Measurements from ENCODE around the gene B4GALT5. TPM values are rescaled to one million over a fixed set of nuclear protein-coding genes. Genes with fewer than 3 reads are reported as not detected.
"Not testable (repeated sequence)": the region's sequence is repeated elsewhere in the genome, so short reads cannot be mapped to it uniquely, and the experiment has no call there.

Gene B4GALT5
- 10 to 100 TPM; 17.9 to 28.3 TPM for polyA plus RNA-seq

GRCh38 chr20:49713753-49714712, at the start of gene B4GALT5:
Gene B4GALT5 (minus strand): TSS chr20:49713878. CDS start chr20:49713690, 188 bp downstream.
- peak within 1 kb of the TSS; percentile 94 to 95 for H3K27ac ChIP-seq (ENCODE audit: low read depth in 2 of 2, low read length in 1 of 2)
- peak within 1 kb of the TSS; percentile 92 to 99 for H3K4me3 ChIP-seq (ENCODE audit: low read depth in 1 of 2, low read length in 2 of 2)
- H3K36me3 ChIP-seq (ENCODE audit: control insufficient read depth in 2 of 2, insufficient read depth in 2 of 2, low read length in 1 of 2): no peaks in the 10 kb centered on the region
- 3 to 7% methylated on average over 28 to 70 of the region's 70 CpGs for WGBS, 2 donors
- no peaks in the 10 kb centered on the region for H3K9me3 ChIP-seq (ENCODE audit: control insufficient read depth in 2 of 2, insufficient read depth in 1 of 2, low read depth in 1 of 2, low read length in 1 of 2)
- peaks cover 0 to 2% of the 10 kb centered on the region in 2 donors for H3K4me1 ChIP-seq (ENCODE audit: control insufficient read depth in 2 of 2, insufficient read depth in 2 of 2, low read length in 1 of 2)
- no peaks in the 10 kb centered on the region for H3K27me3 ChIP-seq (ENCODE audit: control insufficient read depth in 1 of 2, insufficient read depth in 2 of 2, low read length in 2 of 2)

GRCh38 chr20:49762940-49763766, 49.5 kb upstream of the B4GALT5 start:
- H3K27ac ChIP-seq (ENCODE audit: low read depth in 2 of 2, low read length in 1 of 2): peak overlapping the region; percentile 70 to 76
- peaks cover 0 to 13% of the 10 kb centered on the region in 2 donors for H3K4me1 ChIP-seq (ENCODE audit: control insufficient read depth in 2 of 2, insufficient read depth in 2 of 2, low read length in 1 of 2)
- no peaks in the 10 kb centered on the region for H3K36me3 ChIP-seq (ENCODE audit: control insufficient read depth in 2 of 2, insufficient read depth in 2 of 2, low read length in 1 of 2)
- WGBS, 2 donors: 68 to 81% methylated on average over 12 of the region's 12 CpGs
- H3K9me3 ChIP-seq (ENCODE audit: control insufficient read depth in 2 of 2, insufficient read depth in 1 of 2, low read depth in 1 of 2, low read length in 1 of 2): no peaks in the 10 kb centered on the region
- no peaks in the 10 kb centered on the region for H3K27me3 ChIP-seq (ENCODE audit: control insufficient read depth in 1 of 2, insufficient read depth in 2 of 2, low read length in 2 of 2)
- H3K4me3 ChIP-seq (ENCODE audit: low read depth in 1 of 2, low read length in 2 of 2): no peak overlapping the region

- 81 to 85% methylated on average over 6 to 7 of the region's 7 CpGs for WGBS, 2 donors
- not testable (repeated sequence) for H3K4me3 ChIP-seq (ENCODE audit: low read depth in 1 of 2, low read length in 2 of 2); H3K9me3 ChIP-seq (ENCODE audit: control insufficient read depth in 2 of 2, insufficient read depth in 1 of 2, low read depth in 1 of 2, low read length in 1 of 2); H3K27me3 ChIP-seq (ENCODE audit: control insufficient read depth in 1 of 2, insufficient read depth in 2 of 2, low read length in 2 of 2); H3K36me3 ChIP-seq (ENCODE audit: control insufficient read depth in 2 of 2, insufficient read depth in 2 of 2, low read length in 1 of 2); H3K4me1 ChIP-seq (ENCODE audit: control insufficient read depth in 2 of 2, insufficient read depth in 2 of 2, low read length in 1 of 2); H3K27ac ChIP-seq (ENCODE audit: low read depth in 2 of 2, low read length in 1 of 2)
Measured at GRCh38 chr20:49761888-49762287, 48.2 kb upstream of the B4GALT5 start.

GRCh38 chr20:49759266-49759950, 45.7 kb upstream of the B4GALT5 start:
- H3K4me1 ChIP-seq (ENCODE audit: control insufficient read depth in 2 of 2, insufficient read depth in 2 of 2, low read length in 1 of 2): peaks cover 0 to 2% of the 10 kb centered on the region in 2 donors
- no peaks in the 10 kb centered on the region for H3K36me3 ChIP-seq (ENCODE audit: control insufficient read depth in 2 of 2, insufficient read depth in 2 of 2, low read length in 1 of 2)
- H3K27me3 ChIP-seq (ENCODE audit: control insufficient read depth in 1 of 2, insufficient read depth in 2 of 2, low read length in 2 of 2): no peaks in the 10 kb centered on the region
- no peaks in the 10 kb centered on the region for H3K9me3 ChIP-seq (ENCODE audit: control insufficient read depth in 2 of 2, insufficient read depth in 1 of 2, low read depth in 1 of 2, low read length in 1 of 2)
- 77 to 80% methylated on average over 7 of the region's 7 CpGs for WGBS, 2 donors
- H3K4me3 ChIP-seq (ENCODE audit: low read depth in 1 of 2, low read length in 2 of 2): no peak overlapping the region
- no peak overlapping the region for H3K27ac ChIP-seq (ENCODE audit: low read depth in 2 of 2, low read length in 1 of 2)

- H3K4me1 ChIP-seq (ENCODE audit: control insufficient read depth in 2 of 2, insufficient read depth in 2 of 2, low read length in 1 of 2): no peaks in the 10 kb centered on the region
- H3K36me3 ChIP-seq (ENCODE audit: control insufficient read depth in 2 of 2, insufficient read depth in 2 of 2, low read length in 1 of 2): no peaks in the 10 kb centered on the region
- 71 to 76% methylated on average over 6 of the region's 6 CpGs for WGBS, 2 donors
- no peaks in the 10 kb centered on the region for H3K27me3 ChIP-seq (ENCODE audit: control insufficient read depth in 1 of 2, insufficient read depth in 2 of 2, low read length in 2 of 2)
- no peak overlapping the region for H3K27ac ChIP-seq (ENCODE audit: low read depth in 2 of 2, low read length in 1 of 2)
- H3K9me3 ChIP-seq (ENCODE audit: control insufficient read depth in 2 of 2, insufficient read depth in 1 of 2, low read depth in 1 of 2, low read length in 1 of 2): no peaks in the 10 kb centered on the region
- H3K4me3 ChIP-seq (ENCODE audit: low read depth in 1 of 2, low read length in 2 of 2): no peak overlapping the region
Measured at GRCh38 chr20:49758781-49759180, 45.1 kb upstream of the B4GALT5 start.

GRCh38 chr20:49757597-49757996, 43.9 kb upstream of the B4GALT5 start:
- Histone ChIP-seq H3K36me3 (ENCODE audit: control insufficient read depth in 2 of 2, insufficient read depth in 2 of 2, low read length in 1 of 2) (no peaks in the 10 kb centered on the region), H3K4me3 (ENCODE audit: low read depth in 1 of 2, low read length in 2 of 2) (no peak overlapping the region), H3K27ac (ENCODE audit: low read depth in 2 of 2, low read length in 1 of 2) (no peak overlapping the region), H3K4me1 (ENCODE audit: control insufficient read depth in 2 of 2, insufficient read depth in 2 of 2, low read length in 1 of 2) (no peaks in the 10 kb centered on the region), H3K9me3 (ENCODE audit: control insufficient read depth in 2 of 2, insufficient read depth in 1 of 2, low read depth in 1 of 2, low read length in 1 of 2) (no peaks in the 10 kb centered on the region), H3K27me3 (ENCODE audit: control insufficient read depth in 1 of 2, insufficient read depth in 2 of 2, low read length in 2 of 2) (no peaks in the 10 kb centered on the region)
- 88 to 89% methylated on average over 4 of the region's 4 CpGs for WGBS, 2 donors

GRCh38 chr20:49756241-49756640, 42.6 kb upstream of the B4GALT5 start:
- WGBS, 2 donors: 65 to 75% methylated on average over 2 of the region's 2 CpGs

GRCh38 chr20:49754596-49754995, 40.9 kb upstream of the B4GALT5 start:
- Histone ChIP-seq H3K9me3 (ENCODE audit: control insufficient read depth in 2 of 2, insufficient read depth in 1 of 2, low read depth in 1 of 2, low read length in 1 of 2) (no peaks in the 10 kb centered on the region), H3K4me1 (ENCODE audit: control insufficient read depth in 2 of 2, insufficient read depth in 2 of 2, low read length in 1 of 2) (peaks cover 0 to 3% of the 10 kb centered on the region in 2 donors), H3K36me3 (ENCODE audit: control insufficient read depth in 2 of 2, insufficient read depth in 2 of 2, low read length in 1 of 2) (no peaks in the 10 kb centered on the region), H3K4me3 (ENCODE audit: low read depth in 1 of 2, low read length in 2 of 2) (no peak overlapping the region), H3K27me3 (ENCODE audit: control insufficient read depth in 1 of 2, insufficient read depth in 2 of 2, low read length in 2 of 2) (no peaks in the 10 kb centered on the region), H3K27ac (ENCODE audit: low read depth in 2 of 2, low read length in 1 of 2) (peak overlapping the region; percentile 30 to 35)
- WGBS, 2 donors: 85 to 89% methylated on average over 5 of the region's 5 CpGs

More at GRCh38 chr20:49756241-49756640, 42.6 kb upstream of the B4GALT5 start:
- H3K4me3 ChIP-seq (ENCODE audit: low read depth in 1 of 2, low read length in 2 of 2): no peak overlapping the region
- peak overlapping the region in 1 of 2 donors; percentile 27 for H3K27ac ChIP-seq (ENCODE audit: low read depth in 2 of 2, low read length in 1 of 2)
- no peaks in the 10 kb centered on the region for H3K27me3 ChIP-seq (ENCODE audit: control insufficient read depth in 1 of 2, insufficient read depth in 2 of 2, low read length in 2 of 2)
- no peaks in the 10 kb centered on the region for H3K9me3 ChIP-seq (ENCODE audit: control insufficient read depth in 2 of 2, insufficient read depth in 1 of 2, low read depth in 1 of 2, low read length in 1 of 2)
- H3K4me1 ChIP-seq (ENCODE audit: control insufficient read depth in 2 of 2, insufficient read depth in 2 of 2, low read length in 1 of 2): peaks cover 0 to 3% of the 10 kb centered on the region in 2 donors
- no peaks in the 10 kb centered on the region for H3K36me3 ChIP-seq (ENCODE audit: control insufficient read depth in 2 of 2, insufficient read depth in 2 of 2, low read length in 1 of 2)

GRCh38 chr20:49753133-49753532, 39.5 kb upstream of the B4GALT5 start:
- Histone ChIP-seq H3K27me3 (ENCODE audit: control insufficient read depth in 1 of 2, insufficient read depth in 2 of 2, low read length in 2 of 2) (no peaks in the 10 kb centered on the region), H3K4me1 (ENCODE audit: control insufficient read depth in 2 of 2, insufficient read depth in 2 of 2, low read length in 1 of 2) (peaks cover 0 to 3% of the 10 kb centered on the region in 2 donors), H3K9me3 (ENCODE audit: control insufficient read depth in 2 of 2, insufficient read depth in 1 of 2, low read depth in 1 of 2, low read length in 1 of 2) (no peaks in the 10 kb centered on the region), H3K4me3 (ENCODE audit: low read depth in 1 of 2, low read length in 2 of 2) (no peak overlapping the region), H3K36me3 (ENCODE audit: control insufficient read depth in 2 of 2, insufficient read depth in 2 of 2, low read length in 1 of 2) (no peaks in the 10 kb centered on the region), H3K27ac (ENCODE audit: low read depth in 2 of 2, low read length in 1 of 2) (no peak overlapping the region)
- WGBS, 2 donors: 63 to 82% methylated on average over 2 of the region's 2 CpGs

Measured in esophagus (tissue), 2 donors.